GM20000 (cell line): ENCODE measurements around the gene CAMK2B.

Experiments used
- DNase-seq: peaks from one replicate; pipeline ENCODE4 v3.0.0; 2012; ENCODE audit warnings: low spot score
- TF ChIP-seq, protein P1 (sequence below): IDR thresholded peaks from 2 replicates; pipeline ENCODE4 v1.5.1; 2012; ENCODE audit warnings: mild to moderate bottlenecking, control low read depth; ENCODE audit errors: extremely low read depth, missing control alignments

Gene CAMK2B

DNA sequence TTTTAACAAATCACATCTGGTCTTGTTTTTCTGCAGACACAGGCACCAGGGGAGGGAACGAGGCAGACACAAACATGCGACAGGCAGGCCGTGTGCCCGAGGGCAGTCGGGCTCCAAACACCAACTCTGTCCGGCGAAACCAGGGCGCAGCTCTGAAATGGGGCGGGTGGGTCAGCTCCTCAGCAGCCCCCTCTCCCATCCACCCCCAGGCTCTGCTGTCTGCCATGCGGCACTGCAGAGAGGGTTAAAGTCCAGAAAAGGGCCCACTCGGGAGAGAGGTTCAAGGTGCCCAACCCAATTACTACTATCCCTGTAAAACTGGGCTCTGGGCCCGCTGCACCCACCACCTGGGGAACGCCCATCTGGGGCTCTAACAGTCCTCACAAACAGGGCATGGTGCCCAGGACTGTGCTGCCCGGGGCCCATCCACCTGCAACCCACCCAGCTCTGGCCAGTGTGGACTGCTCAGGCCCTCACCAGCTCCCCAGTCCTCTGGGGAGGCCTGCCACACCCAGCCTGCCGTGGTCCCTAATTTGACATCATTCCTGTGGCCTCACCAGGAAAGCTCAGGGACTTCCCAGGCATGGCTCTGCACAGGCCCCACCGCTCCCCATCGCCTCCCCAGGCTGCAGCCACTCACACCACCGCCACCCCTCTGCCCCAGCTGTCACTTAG is 105.9 kb downstream of the CAMK2B start:
- DNase-seq: no peak
- TF ChIP-seq, protein P1, sequence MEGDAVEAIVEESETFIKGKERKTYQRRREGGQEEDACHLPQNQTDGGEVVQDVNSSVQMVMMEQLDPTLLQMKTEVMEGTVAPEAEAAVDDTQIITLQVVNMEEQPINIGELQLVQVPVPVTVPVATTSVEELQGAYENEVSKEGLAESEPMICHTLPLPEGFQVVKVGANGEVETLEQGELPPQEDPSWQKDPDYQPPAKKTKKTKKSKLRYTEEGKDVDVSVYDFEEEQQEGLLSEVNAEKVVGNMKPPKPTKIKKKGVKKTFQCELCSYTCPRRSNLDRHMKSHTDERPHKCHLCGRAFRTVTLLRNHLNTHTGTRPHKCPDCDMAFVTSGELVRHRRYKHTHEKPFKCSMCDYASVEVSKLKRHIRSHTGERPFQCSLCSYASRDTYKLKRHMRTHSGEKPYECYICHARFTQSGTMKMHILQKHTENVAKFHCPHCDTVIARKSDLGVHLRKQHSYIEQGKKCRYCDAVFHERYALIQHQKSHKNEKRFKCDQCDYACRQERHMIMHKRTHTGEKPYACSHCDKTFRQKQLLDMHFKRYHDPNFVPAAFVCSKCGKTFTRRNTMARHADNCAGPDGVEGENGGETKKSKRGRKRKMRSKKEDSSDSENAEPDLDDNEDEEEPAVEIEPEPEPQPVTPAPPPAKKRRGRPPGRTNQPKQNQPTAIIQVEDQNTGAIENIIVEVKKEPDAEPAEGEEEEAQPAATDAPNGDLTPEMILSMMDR: no peak

DNA sequence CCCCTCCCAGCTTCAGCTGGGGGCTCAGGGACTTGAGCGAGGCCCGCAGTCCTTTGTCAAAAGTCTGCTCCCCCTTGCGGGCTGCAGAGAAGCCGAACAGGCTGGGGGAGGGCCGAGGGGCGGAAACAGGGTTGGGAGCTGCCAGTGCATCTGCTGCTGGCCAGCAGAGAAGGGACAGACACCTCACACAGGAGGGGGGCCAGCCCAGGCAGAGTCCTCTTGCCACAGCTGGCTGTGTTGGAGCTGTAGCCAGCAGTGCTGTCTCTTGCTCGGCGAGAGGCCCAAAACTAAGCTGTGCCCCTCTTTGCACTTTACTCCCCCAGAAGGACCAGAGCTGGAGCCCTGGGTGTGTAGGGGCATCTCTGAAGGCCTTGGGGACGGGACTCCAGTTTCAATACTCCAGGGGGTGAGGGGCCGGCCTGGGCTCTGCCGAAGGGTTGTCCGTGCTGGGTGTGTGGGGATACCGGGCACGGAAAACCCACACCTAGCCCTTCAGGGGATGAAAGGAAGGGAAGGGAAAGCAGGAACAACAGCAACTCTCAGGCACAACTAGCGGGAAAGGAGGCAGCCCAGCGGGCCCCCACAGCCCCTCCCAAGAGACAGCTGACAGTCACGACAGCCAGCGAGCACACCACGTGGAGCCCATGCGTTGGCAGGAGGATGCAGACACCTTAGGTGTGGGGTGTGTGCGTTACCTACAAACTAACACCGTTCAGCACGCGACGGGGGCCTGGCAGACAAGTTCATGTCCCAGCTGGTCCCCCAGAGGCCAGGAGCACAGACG is 106.8 kb downstream of the CAMK2B start:
- TF ChIP-seq, protein P1: no peak
- DNase-seq: no peak

- TF ChIP-seq, protein P1: no peak
- DNase-seq: no peak
Measured at GRCh38 chr7:44217852-44218402, 107.5 kb downstream of the CAMK2B start.

GRCh38 chr7:44217223-44217714 is 108.1 kb downstream of the CAMK2B start:
- TF ChIP-seq, protein P1: no peak
- DNase-seq: no peak

- no peak for DNase-seq
- TF ChIP-seq, protein P1: no peak
Measured at GRCh38 chr7:44216521-44217222, 108.7 kb downstream of the CAMK2B start.

- TF ChIP-seq, protein P1: no peak
- no peak for DNase-seq
Measured at GRCh38 chr7:44216019-44216418, 109.4 kb downstream of the CAMK2B start.
